WI38 (cell line): Measurements from ENCODE around the gene HAVCR1.

Experiments
- H3K4me3 ChIP-seq: 2 replicates; pipeline ENCODE4 v1.5.1; 2011; ENCODE audit warnings: low read depth, mild to moderate bottlenecking, control low read depth, low read length
- TF ChIP-seq, protein P1 (sequence below): IDR thresholded peaks from 2 replicates; pipeline ENCODE4 v1.5.1; 2012; ENCODE audit warnings: low read depth, mild to moderate bottlenecking, control low read depth, low read length

Gene HAVCR1

DNA sequence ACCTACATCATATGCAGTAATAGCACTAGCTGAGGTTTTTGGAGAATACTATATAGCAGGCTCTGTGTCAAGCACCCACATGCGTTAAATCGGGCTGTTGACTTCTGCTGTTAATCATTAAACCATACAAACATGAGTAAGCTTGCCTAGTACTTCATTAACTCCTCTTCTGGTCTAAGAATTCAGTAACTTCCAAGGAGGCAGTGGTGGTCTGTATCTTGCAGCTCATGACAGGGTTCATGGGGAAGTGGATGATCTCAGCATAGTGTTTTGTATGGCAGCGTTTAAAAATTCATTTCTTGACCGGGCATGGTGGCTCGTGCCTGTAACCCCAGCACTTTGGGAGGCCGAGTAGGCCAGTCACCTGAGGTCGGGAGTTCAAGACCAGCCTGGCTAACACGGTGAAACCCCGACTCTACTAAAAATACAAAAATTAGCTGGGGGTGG, at the start of gene HAVCR1:
Gene HAVCR1, minus strand, starts transcription at position 24 of the 447 bp plus-strand sequence. CDS start 1,173 bp downstream, outside the sequence.
- TF ChIP-seq, protein P1, sequence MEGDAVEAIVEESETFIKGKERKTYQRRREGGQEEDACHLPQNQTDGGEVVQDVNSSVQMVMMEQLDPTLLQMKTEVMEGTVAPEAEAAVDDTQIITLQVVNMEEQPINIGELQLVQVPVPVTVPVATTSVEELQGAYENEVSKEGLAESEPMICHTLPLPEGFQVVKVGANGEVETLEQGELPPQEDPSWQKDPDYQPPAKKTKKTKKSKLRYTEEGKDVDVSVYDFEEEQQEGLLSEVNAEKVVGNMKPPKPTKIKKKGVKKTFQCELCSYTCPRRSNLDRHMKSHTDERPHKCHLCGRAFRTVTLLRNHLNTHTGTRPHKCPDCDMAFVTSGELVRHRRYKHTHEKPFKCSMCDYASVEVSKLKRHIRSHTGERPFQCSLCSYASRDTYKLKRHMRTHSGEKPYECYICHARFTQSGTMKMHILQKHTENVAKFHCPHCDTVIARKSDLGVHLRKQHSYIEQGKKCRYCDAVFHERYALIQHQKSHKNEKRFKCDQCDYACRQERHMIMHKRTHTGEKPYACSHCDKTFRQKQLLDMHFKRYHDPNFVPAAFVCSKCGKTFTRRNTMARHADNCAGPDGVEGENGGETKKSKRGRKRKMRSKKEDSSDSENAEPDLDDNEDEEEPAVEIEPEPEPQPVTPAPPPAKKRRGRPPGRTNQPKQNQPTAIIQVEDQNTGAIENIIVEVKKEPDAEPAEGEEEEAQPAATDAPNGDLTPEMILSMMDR = no peak
- no peak within 1 kb of the TSS for H3K4me3 ChIP-seq

DNA sequence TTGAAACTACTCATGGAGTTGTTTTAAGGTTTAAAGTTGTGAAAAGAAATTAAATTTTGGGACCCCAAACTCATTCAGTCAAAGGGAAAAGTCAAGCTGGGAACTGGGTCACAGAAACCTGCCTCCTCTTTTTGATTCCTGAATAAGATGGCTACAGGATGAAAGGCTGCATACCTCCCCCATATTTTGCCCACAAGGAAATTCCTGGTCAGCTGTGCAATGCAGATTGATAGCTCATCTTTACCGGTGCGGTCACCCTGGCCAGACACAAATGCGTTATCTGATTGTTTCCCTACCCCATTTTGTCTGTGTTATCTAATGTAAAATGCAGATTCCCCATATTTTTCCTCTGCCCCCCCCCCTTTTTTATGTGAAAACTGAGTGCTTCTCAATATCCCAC, 48.6 kb upstream of the HAVCR1 start:
- TF ChIP-seq, protein P1 = no peak
- no peak overlapping the region for H3K4me3 ChIP-seq

DNA sequence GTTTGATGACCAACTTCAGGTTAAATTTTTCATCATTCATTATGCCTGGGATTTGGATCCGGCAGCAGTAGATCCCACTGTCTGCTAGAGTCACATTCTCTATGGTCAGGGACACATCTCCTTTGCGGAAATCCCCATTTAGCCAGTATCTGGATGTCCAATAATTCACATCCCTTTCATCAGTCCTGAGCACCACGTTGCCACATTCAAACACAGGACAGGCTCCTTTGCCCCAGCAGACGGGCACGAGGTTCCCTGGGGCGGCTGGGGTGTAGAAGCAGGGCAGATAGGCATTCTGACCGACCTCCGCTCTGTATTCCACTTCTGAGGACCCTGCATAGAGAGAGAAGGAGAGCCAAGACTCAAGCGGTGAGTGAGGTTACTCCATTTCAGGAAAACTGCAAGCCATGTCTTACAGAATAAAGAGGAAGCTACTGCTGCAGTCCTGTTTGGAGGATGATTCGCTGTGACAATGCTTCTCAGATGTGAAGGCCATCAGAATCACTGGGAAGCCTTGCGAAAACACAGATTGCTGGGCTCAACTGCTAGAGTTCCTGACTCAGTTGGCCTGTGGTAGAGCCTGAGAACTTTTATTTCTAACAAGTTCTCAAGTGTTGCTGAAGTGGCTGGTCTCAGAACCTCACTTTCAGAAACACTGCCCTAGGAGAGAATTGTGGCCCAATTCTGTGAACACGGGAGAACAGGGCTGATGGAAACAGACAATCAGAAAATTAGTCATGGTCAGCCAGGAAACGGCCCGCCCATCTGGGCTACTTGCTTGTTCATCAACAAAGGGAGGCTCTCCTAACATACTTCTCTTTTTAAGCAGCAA, 47.9 kb upstream of the HAVCR1 start:
- no peak overlapping the region for H3K4me3 ChIP-seq
- TF ChIP-seq, protein P1 = no peak

DNA sequence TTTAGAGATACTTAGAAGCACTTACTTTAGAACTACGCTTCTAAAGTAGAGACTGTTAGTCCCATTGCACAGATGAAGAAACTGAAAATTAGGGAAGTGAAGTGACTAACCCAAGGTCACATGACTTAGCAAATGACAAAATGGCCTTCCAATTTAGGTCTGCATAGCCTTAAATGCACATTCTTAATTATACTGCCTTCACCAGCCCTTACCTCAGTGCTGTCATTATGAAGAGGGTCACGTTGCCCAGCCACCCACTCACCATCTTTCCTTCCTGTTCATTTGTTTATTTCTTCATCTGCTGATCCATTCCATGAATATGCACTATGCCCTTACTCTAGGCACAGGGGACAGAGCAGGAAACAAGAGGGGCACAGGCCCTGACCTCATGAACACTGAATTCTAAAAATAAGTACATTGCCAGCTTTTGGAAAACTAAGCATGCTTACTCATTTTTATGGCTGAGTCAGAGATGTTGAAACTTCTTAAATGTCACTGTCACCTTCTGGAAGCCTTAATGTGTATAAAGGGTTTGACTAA, 41.3 kb upstream of the HAVCR1 start:
- no peak overlapping the region for H3K4me3 ChIP-seq
- TF ChIP-seq, protein P1 = no peak

DNA sequence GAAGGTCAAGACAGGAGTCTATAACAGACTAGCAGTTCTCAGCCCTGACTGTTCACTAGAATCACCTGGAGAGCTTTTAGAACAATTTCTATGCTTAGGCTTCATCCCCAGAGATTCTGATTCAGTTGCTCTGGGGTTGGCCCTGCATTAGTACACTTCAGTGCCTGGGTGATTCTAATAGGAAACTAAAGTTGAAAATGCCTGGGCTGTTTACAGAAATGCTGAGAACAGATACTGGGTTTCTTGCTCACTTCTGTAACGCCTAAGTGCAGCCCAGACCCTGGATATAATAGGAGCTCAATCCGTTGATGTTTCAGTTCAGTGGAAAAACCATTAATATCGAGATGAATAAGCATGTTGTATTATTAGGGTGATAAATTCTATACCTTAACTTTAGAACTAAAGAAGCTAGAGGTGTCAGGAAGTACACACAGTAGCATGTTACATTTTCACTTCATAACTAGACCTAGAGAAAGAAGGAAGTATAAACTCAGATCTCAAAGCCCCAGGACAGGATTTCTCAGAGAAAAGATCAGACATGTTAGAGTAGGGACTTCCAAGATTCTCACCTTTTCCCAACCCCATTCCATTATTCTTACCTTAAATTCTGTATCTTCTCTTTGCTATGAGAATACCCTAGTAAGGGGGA, 29.6 kb upstream of the HAVCR1 start:
- no peak overlapping the region for H3K4me3 ChIP-seq
- TF ChIP-seq, protein P1 = no peak

DNA sequence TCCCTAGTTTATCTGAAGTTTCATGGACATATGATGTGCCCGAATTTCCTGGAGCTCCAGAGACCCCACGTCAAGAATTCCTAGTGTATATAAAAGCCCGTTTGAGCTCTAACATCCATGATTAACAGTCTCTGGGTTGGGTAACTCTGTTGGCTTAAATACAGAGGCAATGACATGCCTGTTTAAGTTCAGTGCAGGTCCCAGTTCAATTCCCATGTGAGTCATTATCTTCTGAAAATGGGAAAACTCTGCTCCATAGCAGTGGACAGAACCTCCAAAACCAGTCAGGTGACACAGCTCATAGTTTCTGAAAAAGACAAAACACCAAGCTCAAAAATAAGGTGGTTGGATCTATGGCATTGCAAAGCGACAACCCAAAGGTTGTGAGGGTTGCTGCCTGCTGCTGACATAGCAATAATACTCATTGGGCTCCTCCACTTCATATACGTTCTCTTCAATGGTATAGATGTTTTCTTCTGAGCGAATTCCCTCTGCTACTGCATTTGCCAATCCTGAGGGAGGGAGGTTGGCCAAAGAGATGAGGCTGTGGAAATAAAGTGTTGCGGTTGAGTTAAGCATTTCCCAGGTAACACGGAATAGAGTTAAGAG, 27.9 kb upstream of the HAVCR1 start:
- TF ChIP-seq, protein P1 = no peak
- no peak overlapping the region for H3K4me3 ChIP-seq
